Stimulated activated CD4-positive, alpha-beta T cell treated with anti-CD3 and anti-CD28 coated beads, Interleukin-1b, Interleukin-23, amount 100 ng/mL, for 48 hours (primary cell): ENCODE data around the gene NCOA3.
"Not testable (repeated sequence)": the region's sequence is repeated elsewhere in the genome, so short reads cannot be mapped to it uniquely, and the experiment has no call there.

Experiments
- DNase-seq: peaks from one replicate; pipeline ENCODE4 v3.0.0-alpha.2; 2020

Gene NCOA3

GRCh38 chr20:47571426-47571825, 69.7 kb downstream of the NCOA3 start:
- no peak for DNase-seq

DNA sequence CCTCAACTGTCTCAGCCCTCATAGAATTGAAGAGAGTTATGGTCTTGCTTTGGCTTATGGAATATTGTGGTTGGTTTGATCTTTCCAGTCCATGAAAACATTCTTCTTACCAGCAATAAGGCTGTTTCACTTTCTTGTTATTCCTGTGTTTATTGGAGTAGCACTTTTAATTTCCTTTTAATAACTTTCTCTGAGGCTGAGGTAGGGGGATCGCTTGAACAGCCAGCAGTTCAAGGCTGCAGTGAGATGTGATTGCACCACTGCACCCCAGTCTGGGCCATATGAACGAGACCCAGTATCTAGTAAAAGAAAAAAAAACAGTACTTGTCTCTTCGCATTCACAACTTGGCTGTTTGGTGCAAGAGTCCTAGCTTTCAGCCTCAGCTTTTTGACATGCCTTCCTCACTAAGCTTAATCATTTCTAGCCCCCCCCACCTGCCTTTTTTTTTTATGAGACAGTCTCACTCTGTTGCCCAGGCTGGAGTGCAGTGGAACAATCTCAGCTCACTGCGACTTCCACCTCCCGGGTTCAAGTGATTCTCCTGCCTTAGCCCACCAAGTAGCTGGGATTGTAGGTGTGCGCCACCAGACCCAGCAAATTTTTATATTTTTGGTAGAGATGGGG, 70.5 kb downstream of the NCOA3 start:
- no peak for DNase-seq

DNA sequence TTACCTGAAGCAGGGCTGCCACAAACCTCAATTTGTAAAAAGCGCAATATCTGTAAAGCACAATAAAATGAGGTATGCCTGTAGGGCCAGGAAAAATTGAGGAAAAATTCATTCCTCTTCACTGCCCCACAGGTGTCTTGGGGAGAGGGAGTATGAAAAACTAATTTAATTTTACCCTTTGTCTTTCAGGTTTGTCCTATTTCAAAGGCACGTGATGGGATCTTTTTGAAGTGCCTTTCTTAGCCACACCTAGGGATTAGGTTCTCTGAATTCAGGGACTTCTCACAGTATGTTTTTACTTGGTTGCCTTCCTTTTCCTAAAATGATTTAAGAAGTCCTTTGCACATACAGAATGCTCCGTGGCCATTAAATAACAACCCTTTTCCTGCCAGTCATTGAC, 71.9 kb downstream of the NCOA3 start:
- no peak for DNase-seq

DNA sequence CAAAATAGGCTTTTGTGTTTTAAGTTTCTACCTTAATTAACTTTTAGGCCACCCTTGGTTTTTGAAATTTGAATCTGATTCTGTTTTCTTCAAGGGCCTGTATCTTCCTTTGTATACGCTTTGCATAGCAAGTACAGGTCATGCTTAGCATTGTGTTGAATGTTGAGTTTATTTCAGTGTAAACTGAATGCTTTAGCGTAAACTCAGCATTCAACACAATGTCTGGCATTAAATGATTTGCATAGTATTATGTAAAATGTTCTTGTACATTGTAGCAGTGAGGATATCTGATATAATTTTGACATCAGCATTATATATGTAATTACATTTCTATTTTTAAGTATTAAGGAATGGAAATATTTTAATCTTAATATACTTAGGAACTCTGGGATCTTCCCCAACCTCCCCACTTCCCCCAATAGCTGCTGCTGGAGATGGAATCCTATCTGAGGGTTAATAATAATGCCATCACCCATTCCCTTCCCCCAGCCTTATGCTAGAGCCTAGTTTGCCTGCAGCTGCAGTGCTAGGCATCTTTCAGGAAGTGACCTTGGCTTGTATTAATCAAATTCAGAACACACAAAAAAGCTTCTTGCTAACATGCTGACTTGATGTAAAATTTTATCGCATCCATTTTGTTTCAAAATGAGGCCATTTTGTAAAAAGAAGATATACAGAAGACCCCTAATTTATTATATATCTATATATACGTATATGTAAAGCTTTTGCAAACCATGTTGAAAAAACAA, 73.1 kb downstream of the NCOA3 start:
- DNase-seq = no peak

GRCh38 chr20:47576516-47577033, 74.9 kb downstream of the NCOA3 start:
- no peak for DNase-seq

- DNase-seq = no peak
Measured at GRCh38 chr20:47577314-47577713, 75.6 kb downstream of the NCOA3 start.

DNA sequence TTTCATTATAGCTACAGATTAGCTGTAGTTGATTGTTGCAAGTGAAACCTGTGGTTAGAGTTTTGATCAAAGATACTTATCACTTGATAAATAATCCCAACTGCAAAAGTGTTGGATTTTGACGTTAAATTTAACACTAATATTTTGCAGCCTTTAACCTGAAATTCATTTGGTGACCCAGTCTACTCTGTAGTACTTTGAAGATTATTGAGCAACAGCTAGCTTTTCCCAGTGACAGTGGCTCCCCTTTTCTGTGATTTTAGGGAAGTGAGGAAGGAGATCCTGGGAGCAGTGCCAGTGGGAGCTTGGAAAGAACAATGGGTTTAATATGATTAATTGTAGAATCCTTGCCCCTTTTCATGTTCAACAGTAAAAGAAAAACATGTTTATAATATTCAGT, 76.9 kb downstream of the NCOA3 start:
- DNase-seq = no peak

DNA sequence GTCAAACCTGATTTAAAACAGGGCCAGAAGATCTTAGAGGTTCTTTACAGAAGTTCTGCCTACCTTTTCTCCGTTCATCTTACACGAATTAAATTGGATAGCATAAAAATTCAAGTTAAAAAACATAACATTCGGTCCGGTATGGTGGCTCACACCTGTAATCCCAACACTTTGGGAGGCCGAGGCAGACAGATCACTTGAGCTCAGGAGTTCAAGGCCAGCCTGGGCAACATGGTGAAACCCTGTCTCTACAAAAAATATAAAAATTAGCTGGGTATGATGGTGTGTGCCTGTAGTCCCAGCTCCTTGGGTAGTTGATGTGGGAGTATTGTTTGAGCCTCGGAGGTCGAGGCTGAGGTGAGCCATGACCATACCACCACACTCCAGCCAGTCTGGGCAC, 79.0 kb downstream of the NCOA3 start:
- not testable (repeated sequence) for DNase-seq

GRCh38 chr20:47581090-47581489, 79.4 kb downstream of the NCOA3 start:
- no peak for DNase-seq

DNA sequence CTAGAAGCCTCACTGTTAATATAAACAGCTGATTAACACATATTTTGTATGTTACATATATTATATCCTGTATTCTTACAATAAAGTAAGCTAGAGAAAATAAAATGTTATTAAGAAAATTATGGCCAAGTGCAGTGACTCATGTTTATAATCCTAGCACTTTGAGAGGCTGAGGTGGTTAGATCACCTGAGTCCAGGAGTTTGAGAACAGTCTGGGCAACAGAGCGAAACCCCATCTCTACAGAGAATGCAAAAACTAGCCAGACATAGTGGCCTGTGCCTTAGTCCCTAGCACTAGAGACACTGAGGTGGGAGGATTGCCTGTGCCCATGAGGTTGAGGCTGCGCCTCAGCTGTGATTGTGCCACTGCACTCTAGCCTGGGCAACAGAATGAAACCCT, 81.9 kb downstream of the NCOA3 start:
- DNase-seq = no peak

- no peak for DNase-seq
Measured at GRCh38 chr20:47585087-47585747, 83.5 kb downstream of the NCOA3 start.

DNA sequence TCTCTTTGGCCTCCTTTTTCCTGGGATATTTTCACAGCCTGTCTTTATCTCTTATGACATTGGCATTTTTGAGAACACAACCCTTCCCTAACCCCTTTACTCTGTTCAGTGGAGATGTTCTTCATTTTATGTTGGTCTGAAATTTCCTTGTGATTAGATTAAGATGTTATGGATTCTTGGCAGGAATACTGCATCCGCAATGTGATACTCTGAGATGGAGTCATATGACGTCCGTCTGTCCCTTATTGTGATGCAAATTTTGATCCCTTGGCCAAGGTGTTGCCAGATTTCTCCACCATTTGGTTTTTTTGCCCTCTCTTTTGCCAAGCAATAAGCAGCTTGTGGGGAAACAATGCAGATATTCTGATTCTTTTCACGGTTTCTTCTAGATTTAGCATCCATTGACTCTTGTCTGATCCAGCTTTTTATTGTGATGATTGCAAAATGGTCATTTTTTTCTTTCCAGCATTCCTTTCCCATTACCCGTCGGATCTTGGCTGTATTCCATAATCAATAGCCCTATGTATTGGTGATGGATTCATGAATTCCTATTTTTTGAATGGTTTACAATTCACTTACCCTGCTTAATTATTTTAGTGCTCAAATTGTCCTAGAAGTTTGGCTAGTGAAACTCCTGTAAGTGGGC, 85.1 kb downstream of the NCOA3 start:
- no peak for DNase-seq

- DNase-seq = no peak
Measured at GRCh38 chr20:47588158-47588557, 86.5 kb downstream of the NCOA3 start.

DNA sequence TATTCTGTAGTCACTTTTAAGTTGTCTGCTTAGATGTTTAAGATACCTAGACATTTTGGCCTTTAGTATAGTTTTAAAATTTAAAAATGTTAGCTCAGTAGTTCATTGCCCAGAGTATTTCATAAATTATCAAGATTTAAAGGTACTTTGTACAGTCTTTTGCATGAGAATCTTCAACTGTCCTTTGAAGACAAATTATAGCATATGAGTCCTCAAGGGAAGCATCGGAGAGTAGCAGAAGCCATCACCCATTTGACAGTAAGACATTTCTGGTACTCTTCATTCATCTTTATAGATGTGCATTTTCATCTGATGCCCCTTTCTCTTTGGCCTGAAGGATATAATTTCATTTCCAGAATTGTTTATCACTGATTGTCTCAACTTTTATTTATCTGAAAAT, 89.5 kb downstream of the NCOA3 start:
- no peak for DNase-seq

- no peak for DNase-seq
Measured at GRCh38 chr20:47594157-47594556, 92.5 kb downstream of the NCOA3 start.

GRCh38 chr20:47595138-47595537, 93.5 kb downstream of the NCOA3 start:
- not testable (repeated sequence) for DNase-seq

DNA sequence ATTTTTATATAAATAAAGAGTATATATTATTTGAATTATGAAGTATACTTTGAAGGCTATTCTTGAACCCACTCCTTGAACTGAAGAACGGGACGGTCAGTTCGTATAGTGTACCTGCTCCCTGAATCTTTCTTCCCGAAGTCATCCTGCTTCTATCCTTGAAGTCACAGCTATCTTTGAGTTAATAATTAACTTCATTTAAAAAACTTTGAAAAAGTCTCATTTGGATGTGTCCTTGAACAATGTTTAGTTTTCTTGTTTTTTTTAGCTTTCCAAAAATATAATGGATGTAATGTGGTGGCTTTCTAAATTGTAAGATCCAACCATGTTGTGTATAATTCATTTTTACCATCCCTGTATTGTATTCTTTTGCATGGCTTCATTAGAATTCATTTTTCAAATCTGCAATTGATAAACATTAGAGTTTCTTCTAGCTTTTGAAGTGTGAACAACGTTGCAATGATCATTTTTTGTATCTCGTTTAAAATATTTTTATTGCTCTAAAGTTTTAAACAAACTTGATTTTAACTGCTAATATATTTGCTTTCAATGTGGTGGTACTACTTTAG, 94.4 kb downstream of the NCOA3 start:
- no peak for DNase-seq

DNA sequence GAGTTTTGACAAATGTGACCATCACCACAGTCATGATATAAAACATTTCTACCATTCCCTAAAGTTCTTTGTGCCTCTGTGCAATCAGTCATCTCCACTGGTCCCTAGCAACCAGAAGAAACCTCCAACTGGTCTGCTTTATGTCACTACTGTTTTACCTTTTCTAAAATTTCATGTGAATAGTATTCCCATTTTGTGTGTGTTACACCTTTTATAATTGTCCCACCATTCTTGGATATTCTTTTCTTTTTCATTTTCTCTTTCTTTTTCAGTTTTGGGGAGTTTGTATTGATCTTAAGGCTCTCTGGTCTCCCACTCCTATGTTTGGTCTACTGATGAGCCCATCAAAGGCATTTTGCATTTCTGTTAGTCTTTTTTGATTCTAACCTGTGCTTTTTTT, 95.4 kb downstream of the NCOA3 start:
- no peak for DNase-seq

DNA sequence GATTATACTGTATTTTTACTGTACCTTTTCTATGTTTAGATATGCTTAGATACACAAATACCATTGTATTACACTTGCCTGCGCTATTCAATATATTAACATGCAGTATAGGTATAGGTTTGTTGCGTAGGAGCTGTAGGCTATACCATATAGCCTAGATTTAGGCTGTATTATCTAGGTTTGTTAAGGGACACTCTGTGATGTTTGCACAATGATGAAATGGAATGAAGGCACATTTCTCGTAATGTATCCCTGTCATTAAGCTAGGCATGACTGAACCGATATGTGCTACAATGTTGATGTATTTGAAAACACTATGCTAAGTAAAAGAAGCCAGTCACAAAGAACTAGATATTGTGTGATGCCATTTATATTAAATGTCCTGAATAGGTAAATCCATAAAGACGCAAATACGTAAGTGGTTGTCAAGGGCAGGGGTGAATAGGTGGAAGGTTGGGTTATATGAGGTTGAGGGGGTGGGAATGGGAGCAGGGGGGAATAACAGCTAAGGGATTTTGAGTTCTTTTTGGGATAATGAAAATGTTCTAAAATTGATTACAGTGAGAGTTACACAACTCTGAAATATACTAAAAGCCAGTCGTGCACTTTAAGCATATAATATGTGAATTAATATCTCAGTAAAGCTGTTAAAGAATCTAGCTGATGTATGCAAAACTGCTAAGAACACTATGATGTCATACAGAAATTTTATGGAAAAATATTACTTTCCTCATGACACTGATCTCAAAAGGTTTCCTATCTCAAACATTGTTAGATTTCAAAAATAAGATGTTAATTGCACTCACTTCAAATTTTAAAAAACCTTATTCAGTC, 97.4 kb downstream of the NCOA3 start:
- DNase-seq = no peak

DNA sequence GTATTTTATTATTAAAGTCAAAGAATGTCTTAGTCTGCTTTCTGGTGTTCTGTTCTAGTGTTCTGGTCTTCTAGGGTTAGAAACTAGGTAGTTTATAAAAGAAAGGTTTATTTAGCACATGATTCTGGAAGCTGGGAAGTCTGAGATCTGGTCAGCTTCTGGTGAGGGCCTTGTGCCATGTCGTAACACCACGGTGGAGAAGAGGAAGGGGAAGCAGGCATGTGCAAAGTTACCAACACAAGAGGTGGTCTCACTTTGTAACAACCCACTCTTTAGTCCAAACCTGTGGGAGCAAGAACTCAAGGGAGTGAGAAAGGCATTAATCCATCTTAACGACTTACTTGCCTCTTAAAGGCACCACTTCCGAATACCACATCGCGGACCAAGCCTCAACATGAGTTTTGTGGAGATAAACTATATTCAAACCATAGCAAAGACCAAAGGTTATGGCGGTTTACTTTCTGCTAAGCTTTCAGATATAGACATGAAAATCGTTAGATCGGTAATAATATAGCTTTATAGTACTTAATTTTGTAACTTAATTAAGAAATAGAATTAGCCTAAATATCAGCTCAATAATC, 99.4 kb downstream of the NCOA3 start:
- DNase-seq = no peak

GRCh38 chr20:47603260-47603659, 101.6 kb downstream of the NCOA3 start:
- DNase-seq = no peak
